ENCODE results near the gene MAPK7. TPM values are rescaled to one million over a fixed set of nuclear protein-coding genes. Genes with fewer than 3 reads are reported as not detected.

MAPK7 gene
- total RNA-seq, 4 donors from 2014 or later: 15.3 to 112 (median 48.3) TPM

GRCh38 chr17:19371259-19372010 lies 6.9 kb upstream of the MAPK7 start:
- TF ChIP-seq EP300 (IDR thresholded peaks at IDR 0.05; ENCODE audit: low read depth) (no peak), POLR2AphosphoS5 (IDR thresholded peaks at IDR 0.05) (no peak), POLR2A (IDR thresholded peaks at IDR 0.05) (no peak)
- TF ChIP-seq, protein P1, sequence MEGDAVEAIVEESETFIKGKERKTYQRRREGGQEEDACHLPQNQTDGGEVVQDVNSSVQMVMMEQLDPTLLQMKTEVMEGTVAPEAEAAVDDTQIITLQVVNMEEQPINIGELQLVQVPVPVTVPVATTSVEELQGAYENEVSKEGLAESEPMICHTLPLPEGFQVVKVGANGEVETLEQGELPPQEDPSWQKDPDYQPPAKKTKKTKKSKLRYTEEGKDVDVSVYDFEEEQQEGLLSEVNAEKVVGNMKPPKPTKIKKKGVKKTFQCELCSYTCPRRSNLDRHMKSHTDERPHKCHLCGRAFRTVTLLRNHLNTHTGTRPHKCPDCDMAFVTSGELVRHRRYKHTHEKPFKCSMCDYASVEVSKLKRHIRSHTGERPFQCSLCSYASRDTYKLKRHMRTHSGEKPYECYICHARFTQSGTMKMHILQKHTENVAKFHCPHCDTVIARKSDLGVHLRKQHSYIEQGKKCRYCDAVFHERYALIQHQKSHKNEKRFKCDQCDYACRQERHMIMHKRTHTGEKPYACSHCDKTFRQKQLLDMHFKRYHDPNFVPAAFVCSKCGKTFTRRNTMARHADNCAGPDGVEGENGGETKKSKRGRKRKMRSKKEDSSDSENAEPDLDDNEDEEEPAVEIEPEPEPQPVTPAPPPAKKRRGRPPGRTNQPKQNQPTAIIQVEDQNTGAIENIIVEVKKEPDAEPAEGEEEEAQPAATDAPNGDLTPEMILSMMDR (IDR thresholded peaks at IDR 0.05): no peak
- Histone ChIP-seq H3K27ac (no peak overlapping the region), H3K4me3 (no peak overlapping the region), H3K36me3 (no peaks in the 10 kb centered on the region), H3K27me3 (no peaks in the 10 kb centered on the region), H3K4me1 (peaks cover 0 to 12% (median 4%) of the 10 kb centered on the region in 4 donors), H3K9me3 (no peaks in the 10 kb centered on the region)
- in situ Hi-C loops (cut with MboI; ENCODE audit: low pct_ligation_motif_present in 1 of 4, low pct_unique_long_range_greater_than_20kb in 1 of 4, low sequenced_read_pairs in 3 of 4) (loop anchor here in 3 of 4 donors (25.0 kb wide), 2 partner anchors 266 to 391 kb away; partner anchors contain the start of gene ALDH3A2 (in 1 of the 3)), intact Hi-C loops (cut with DNase I; ENCODE audit: low total_unique reads) (no loop called here)
- no peak for DNase-seq
- 81% methylated on average over 7 of the region's 7 CpGs; no CpG with 5 or more reads in 1 of the 2 donors for WGBS, 2 donors (ENCODE audit: low coverage in 1 of 2)

- in situ Hi-C loops (cut with MboI; ENCODE audit: low pct_ligation_motif_present in 1 of 4, low pct_unique_long_range_greater_than_20kb in 1 of 4, low sequenced_read_pairs in 3 of 4): loop anchor here in 3 of 4 donors (25.0 kb wide), 2 partner anchors 265 to 390 kb away; partner anchors contain the start of gene ALDH3A2 (in 1 of the 3)
Measured at GRCh38 chr17:19372011-19372370, 6.3 kb upstream of the MAPK7 start.

DNA sequence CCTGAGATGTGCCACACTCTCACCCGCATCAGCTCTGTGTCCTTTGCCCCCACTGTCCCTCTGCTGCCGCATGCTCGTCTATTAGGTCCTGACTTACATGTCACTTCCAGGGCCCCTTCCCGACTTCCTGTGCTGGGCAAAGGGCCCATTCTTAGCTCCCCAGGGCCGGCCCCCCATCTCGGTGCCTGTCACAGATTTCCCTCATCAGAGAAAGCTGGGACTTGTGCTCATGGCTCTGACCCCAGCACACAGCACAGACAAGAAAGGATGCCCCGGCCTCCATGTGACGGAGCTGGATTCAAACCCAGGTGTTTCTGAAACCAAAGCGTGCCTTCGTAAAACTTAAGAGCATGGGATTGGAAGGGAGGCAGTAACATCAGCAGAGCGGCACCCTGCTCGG lies 5.9 kb upstream of the MAPK7 start:
- H3K27me3 ChIP-seq: no peaks in the 10 kb centered on the region
- WGBS, 2 donors (ENCODE audit: low coverage in 1 of 2): 83 to 89% methylated on average over 9 to 12 of the region's 12 CpGs
- no peaks in the 10 kb centered on the region for H3K9me3 ChIP-seq
- in situ Hi-C loops (cut with MboI; ENCODE audit: low pct_ligation_motif_present in 1 of 4, low pct_unique_long_range_greater_than_20kb in 1 of 4, low sequenced_read_pairs in 3 of 4) (loop anchor here in 3 of 4 donors (25.0 kb wide), 2 partner anchors 265 to 390 kb away; partner anchors contain the start of gene ALDH3A2 (in 1 of the 3)), intact Hi-C loops (cut with DNase I; ENCODE audit: low total_unique reads) (no loop called here)
- DNase-seq: no peak
- H3K27ac ChIP-seq: no peak overlapping the region
- H3K36me3 ChIP-seq: no peaks in the 10 kb centered on the region
- TF ChIP-seq, protein P1 (IDR thresholded peaks at IDR 0.05): no peak
- no peak for TF ChIP-seq POLR2A (IDR thresholded peaks at IDR 0.05)
- TF ChIP-seq POLR2AphosphoS5 (IDR thresholded peaks at IDR 0.05): no peak
- no peak for TF ChIP-seq EP300 (IDR thresholded peaks at IDR 0.05; ENCODE audit: low read depth)
- peaks cover 2 to 18% (median 9%) of the 10 kb centered on the region in 4 donors for H3K4me1 ChIP-seq
- H3K4me3 ChIP-seq: no peak overlapping the region

More at GRCh38 chr17:19372011-19372370, 6.3 kb upstream of the MAPK7 start:
- Histone ChIP-seq H3K27ac (no peak overlapping the region), H3K36me3 (no peaks in the 10 kb centered on the region), H3K4me1 (peaks cover 2 to 17% (median 6%) of the 10 kb centered on the region in 4 donors), H3K9me3 (no peaks in the 10 kb centered on the region), H3K4me3 (no peak overlapping the region), H3K27me3 (no peaks in the 10 kb centered on the region)
- TF ChIP-seq EP300 (IDR thresholded peaks at IDR 0.05; ENCODE audit: low read depth) (no peak), POLR2A (IDR thresholded peaks at IDR 0.05) (no peak)
- 93% methylated on average over 9 of the region's 9 CpGs; no CpG with 5 or more reads in 1 of the 2 donors for WGBS, 2 donors (ENCODE audit: low coverage in 1 of 2)
- DNase-seq: no peak
- intact Hi-C loops (cut with DNase I; ENCODE audit: low total_unique reads): no loop called here

DNA sequence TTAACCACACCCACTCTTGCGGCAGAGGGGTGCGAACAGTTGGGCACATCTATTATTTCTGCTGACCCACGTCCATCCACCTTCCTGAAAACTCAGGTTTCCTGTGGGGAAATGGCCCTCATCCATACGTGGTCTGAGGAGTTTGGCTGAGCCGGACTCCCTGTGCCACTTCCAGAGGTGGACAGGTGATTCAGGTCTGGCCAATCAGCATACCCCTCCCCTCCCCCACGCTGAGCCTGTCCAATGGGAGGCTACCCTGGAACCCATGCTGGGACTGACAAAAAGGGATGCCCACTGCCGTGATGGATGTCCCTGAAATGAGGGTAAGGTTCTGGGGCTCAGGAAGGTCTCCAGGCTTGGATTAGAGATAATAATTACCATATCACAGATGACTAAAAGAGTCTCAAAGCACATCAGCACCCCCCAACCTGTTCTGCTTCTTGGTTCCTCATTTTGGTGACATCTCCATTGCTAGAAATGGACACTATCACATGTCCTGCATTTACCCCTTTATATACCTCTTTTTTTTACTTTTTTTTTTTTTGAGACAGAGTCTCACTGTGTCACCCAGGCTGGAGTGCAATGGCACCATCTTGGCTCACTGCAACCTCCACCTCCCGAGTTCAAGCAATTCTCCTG lies 5.3 kb upstream of the MAPK7 start:
- no peak overlapping the region for H3K27ac ChIP-seq
- 80 to 96% methylated on average over 2 to 8 of the region's 8 CpGs for WGBS, 2 donors (ENCODE audit: low coverage in 1 of 2)
- DNase-seq: no peak
- peaks cover 2 to 18% (median 9%) of the 10 kb centered on the region in 4 donors for H3K4me1 ChIP-seq
- no peak overlapping the region for H3K4me3 ChIP-seq
- intact Hi-C loops (cut with DNase I; ENCODE audit: low total_unique reads) (no loop called here), in situ Hi-C loops (cut with MboI; ENCODE audit: low pct_ligation_motif_present in 1 of 4, low pct_unique_long_range_greater_than_20kb in 1 of 4, low sequenced_read_pairs in 3 of 4) (loop anchor here in 3 of 4 donors (25.0 kb wide), 2 partner anchors 264 to 389 kb away; partner anchors contain the start of gene ALDH3A2 (in 1 of the 3))
- H3K27me3 ChIP-seq: no peaks in the 10 kb centered on the region
- no peaks in the 10 kb centered on the region for H3K9me3 ChIP-seq
- no peak for TF ChIP-seq POLR2A (IDR thresholded peaks at IDR 0.05)
- no peak for TF ChIP-seq POLR2AphosphoS5 (IDR thresholded peaks at IDR 0.05)
- TF ChIP-seq, protein P1 (IDR thresholded peaks at IDR 0.05): no peak
- no peak for TF ChIP-seq EP300 (IDR thresholded peaks at IDR 0.05; ENCODE audit: low read depth)
- H3K36me3 ChIP-seq: no peaks in the 10 kb centered on the region

Data from transverse colon (tissue), 4 donors.